ENCODE results near the gene DOCK4. TPM values are rescaled to one million over a fixed set of nuclear protein-coding genes. Genes with fewer than 3 reads are reported as not detected.

DOCK4 gene
- total RNA-seq, 1 donor, result 31.8 TPM

- H3K27ac ChIP-seq (ENCODE audit: low read depth, low read length), result no peak overlapping the region
- no peaks in the 10 kb centered on the region for H3K9me3 ChIP-seq (ENCODE audit: low read depth, low read length)
- no peak for DNase-seq (ENCODE audit: insufficient read length, low spot score, missing footprints)
- H3K4me2 ChIP-seq (ENCODE audit: insufficient read depth, low read length), result no peak overlapping the region
- no peaks in the 10 kb centered on the region for H4K20me1 ChIP-seq (ENCODE audit: insufficient read depth, low read length)
- no peaks in the 10 kb centered on the region for H3K36me3 ChIP-seq (ENCODE audit: insufficient read depth, low read length)
- H2AFZ ChIP-seq (ENCODE audit: low read length), result no peak overlapping the region
- H3K79me2 ChIP-seq (ENCODE audit: insufficient read depth, low read length), result no peaks in the 10 kb centered on the region
- no peak for TF ChIP-seq CTCF (IDR thresholded peaks at IDR 0.05; ENCODE audit: extremely low read depth, low read depth, low read length)
- H3K4me1 ChIP-seq (ENCODE audit: insufficient read depth, low read length), result no peaks in the 10 kb centered on the region
- no peak overlapping the region for H3K4me3 ChIP-seq (ENCODE audit: insufficient read depth, low read length)
- no peaks in the 10 kb centered on the region for H3K27me3 ChIP-seq (ENCODE audit: insufficient read depth, low read length)
These were observed 332.9 kb downstream of the DOCK4 start for GRCh38 chr7:111873326-111873646.

DNA sequence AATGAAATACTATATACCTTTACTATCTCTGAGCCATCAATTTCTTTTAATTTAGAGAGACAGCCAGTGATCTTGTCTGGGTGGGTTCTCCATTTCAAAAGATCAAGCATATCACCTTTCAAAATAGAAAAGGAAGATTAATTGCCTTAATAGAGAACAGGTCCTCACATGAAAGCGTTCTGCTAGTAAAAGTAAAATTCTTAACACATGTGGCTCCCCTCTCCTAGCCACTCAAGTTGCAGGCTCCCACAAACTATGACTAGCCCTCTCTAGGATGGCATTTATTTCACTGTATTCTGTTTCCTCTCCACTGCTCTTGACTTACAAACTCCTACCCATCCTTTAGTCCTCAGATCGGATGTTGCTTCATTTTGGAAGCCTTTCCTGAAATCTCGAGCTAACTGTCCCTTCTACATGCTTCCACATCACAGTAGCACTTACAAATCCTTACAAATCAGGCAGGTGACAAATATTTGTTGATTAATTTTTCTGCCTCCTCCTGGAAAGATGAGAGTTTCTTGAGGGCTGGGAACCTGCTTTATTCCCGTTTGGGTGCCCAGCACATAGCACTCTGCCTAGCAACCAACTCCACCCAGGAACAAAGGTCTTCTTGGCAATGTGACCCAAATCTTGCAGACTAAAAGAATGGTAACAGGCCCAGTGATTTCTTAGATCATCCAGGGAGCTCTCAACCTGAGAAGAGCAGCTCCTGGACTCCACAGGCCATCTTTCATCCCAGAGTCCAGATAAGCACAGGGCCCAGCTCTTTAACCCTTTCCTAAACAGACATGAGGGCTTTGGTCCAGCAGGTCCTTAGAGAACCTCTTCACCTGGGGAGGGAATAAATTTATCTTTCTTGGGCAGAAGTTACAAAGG, 333.5 kb downstream of the DOCK4 start:
- H3K27me3 ChIP-seq (ENCODE audit: insufficient read depth, low read length), result no peaks in the 10 kb centered on the region
- H3K27ac ChIP-seq (ENCODE audit: low read depth, low read length), result no peak overlapping the region
- no peak for TF ChIP-seq CTCF (IDR thresholded peaks at IDR 0.05; ENCODE audit: extremely low read depth, low read depth, low read length)
- H3K79me2 ChIP-seq (ENCODE audit: insufficient read depth, low read length), result no peaks in the 10 kb centered on the region
- H3K4me3 ChIP-seq (ENCODE audit: insufficient read depth, low read length), result no peak overlapping the region
- no peaks in the 10 kb centered on the region for H4K20me1 ChIP-seq (ENCODE audit: insufficient read depth, low read length)
- no peaks in the 10 kb centered on the region for H3K36me3 ChIP-seq (ENCODE audit: insufficient read depth, low read length)
- H3K4me2 ChIP-seq (ENCODE audit: insufficient read depth, low read length), result no peak overlapping the region
- H2AFZ ChIP-seq (ENCODE audit: low read length), result no peak overlapping the region
- no peak for DNase-seq (ENCODE audit: insufficient read length, low spot score, missing footprints)
- H3K9me3 ChIP-seq (ENCODE audit: low read depth, low read length), result no peaks in the 10 kb centered on the region
- H3K4me1 ChIP-seq (ENCODE audit: insufficient read depth, low read length), result no peaks in the 10 kb centered on the region

DNA sequence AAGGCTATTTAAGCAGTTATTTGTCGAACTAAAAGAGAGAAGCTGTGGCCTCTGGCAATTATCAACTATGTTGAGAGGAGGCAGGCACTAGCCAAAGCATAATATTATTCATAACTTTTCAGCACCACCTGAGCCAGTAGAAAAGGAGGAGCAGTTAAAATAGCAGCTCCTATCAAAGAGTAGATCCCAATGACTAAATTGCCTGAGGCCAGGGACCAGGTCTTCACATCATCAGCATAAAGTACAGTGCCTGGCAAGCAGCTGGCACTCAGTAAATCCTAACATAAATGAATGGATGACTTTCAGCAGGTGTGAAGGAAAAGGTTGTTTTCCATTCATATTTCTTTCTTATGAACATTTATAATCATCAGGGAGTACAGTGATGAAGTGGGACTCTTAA, 334.9 kb downstream of the DOCK4 start:
- H2AFZ ChIP-seq (ENCODE audit: low read length), result no peak overlapping the region
- H4K20me1 ChIP-seq (ENCODE audit: insufficient read depth, low read length), result no peaks in the 10 kb centered on the region
- H3K79me2 ChIP-seq (ENCODE audit: insufficient read depth, low read length), result no peaks in the 10 kb centered on the region
- DNase-seq (ENCODE audit: insufficient read length, low spot score, missing footprints), result no peak
- H3K9me3 ChIP-seq (ENCODE audit: low read depth, low read length), result no peaks in the 10 kb centered on the region
- no peak overlapping the region for H3K27ac ChIP-seq (ENCODE audit: low read depth, low read length)
- no peaks in the 10 kb centered on the region for H3K36me3 ChIP-seq (ENCODE audit: insufficient read depth, low read length)
- H3K4me3 ChIP-seq (ENCODE audit: insufficient read depth, low read length), result no peak overlapping the region
- no peak overlapping the region for H3K4me2 ChIP-seq (ENCODE audit: insufficient read depth, low read length)
- no peaks in the 10 kb centered on the region for H3K27me3 ChIP-seq (ENCODE audit: insufficient read depth, low read length)
- no peaks in the 10 kb centered on the region for H3K4me1 ChIP-seq (ENCODE audit: insufficient read depth, low read length)
- TF ChIP-seq CTCF (IDR thresholded peaks at IDR 0.05; ENCODE audit: extremely low read depth, low read depth, low read length), result no peak

GRCh38 chr7:111869280-111869679, 336.9 kb downstream of the DOCK4 start:
- Histone ChIP-seq H3K4me3 (ENCODE audit: insufficient read depth, low read length) (no peak overlapping the region), H2AFZ (ENCODE audit: low read length) (no peak overlapping the region), H3K79me2 (ENCODE audit: insufficient read depth, low read length) (no peaks in the 10 kb centered on the region), H3K36me3 (ENCODE audit: insufficient read depth, low read length) (no peaks in the 10 kb centered on the region), H3K4me1 (ENCODE audit: insufficient read depth, low read length) (no peaks in the 10 kb centered on the region), H3K4me2 (ENCODE audit: insufficient read depth, low read length) (no peak overlapping the region), H3K27me3 (ENCODE audit: insufficient read depth, low read length) (no peaks in the 10 kb centered on the region), H3K27ac (ENCODE audit: low read depth, low read length) (no peak overlapping the region), H3K9me3 (ENCODE audit: low read depth, low read length) (no peaks in the 10 kb centered on the region), H4K20me1 (ENCODE audit: insufficient read depth, low read length) (no peaks in the 10 kb centered on the region)
- DNase-seq (ENCODE audit: insufficient read length, low spot score, missing footprints), result no peak
- TF ChIP-seq CTCF (IDR thresholded peaks at IDR 0.05; ENCODE audit: extremely low read depth, low read depth, low read length), result no peak
